NCI-H510A (cell line): Measurements from ENCODE around the gene EPDR1.

Experiments used
- DNase-seq: peaks from one replicate; lab custom pipeline; 2025; lab: John Stamatoyannopoulos, UW

Gene EPDR1

DNA sequence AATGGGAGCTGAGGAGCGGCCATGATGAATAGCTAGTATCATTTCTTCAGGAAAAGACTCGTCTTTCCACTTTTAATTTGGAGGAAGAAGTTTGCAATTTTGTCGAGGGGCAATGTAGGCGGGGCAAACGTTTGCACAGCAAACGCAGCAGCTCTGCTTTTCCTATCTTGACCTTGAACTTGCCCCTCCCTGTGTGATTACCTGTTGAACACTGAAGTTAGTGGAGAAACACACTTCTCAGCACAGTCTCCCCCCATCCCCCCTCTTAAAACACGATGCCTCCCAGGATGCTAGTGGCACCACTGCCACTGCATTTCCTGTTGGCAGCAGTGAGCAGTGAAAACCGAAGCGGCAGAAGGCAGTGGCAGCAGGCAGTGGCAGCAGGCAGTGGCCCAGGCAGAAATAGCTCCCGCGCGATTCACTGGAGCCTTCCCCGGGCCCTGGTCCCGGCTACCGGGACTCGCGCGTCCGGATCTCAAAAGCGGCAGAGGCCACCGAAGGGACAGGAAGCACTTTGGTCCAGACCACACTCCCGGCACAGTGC, at the start of gene EPDR1:
Gene EPDR1, plus strand, starts transcription at position 336 of the 544 bp plus-strand sequence. CDS start 300 bp downstream, outside the sequence.
- DNase-seq, result peak; percentile 51

DNA sequence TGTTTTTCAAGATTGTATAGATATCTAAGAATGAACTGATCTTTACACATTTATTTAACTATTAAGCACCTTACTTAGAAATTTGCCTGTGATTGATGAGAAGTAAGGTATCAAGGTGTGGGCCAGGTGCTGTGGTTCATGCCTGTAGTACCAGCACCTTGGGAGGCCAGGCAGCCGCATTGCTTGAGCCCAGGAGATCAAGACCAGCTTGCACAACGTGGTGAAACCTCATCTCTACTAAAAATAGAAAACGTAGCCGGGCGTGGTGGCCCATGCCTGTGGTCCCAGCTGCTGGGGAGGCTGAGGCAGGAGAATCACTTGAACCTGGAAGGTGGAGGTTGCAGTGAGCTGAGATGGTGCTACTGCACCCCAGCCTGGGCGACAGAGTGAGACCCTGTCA, 38.4 kb upstream of the EPDR1 start:
- no peak for DNase-seq

DNA sequence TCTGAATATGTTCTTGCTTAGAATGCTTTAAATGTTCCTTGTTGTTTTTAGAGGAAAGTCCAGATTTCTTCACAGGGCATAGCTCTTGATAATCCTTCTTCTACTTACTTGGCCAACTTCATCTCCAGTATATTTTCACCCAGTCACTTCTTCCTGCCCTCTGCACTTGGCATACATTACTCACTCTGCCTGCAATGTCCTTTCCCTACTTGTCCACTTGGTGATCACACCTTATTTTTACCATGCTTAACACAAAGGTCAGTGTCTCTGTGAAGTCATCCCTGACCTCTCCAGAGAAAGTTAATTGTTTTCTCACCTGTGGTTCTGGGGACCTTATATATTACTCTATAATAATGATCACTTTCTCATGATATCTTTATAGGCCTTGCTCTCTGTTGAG, 27.1 kb upstream of the EPDR1 start:
- DNase-seq, result no peak

DNA sequence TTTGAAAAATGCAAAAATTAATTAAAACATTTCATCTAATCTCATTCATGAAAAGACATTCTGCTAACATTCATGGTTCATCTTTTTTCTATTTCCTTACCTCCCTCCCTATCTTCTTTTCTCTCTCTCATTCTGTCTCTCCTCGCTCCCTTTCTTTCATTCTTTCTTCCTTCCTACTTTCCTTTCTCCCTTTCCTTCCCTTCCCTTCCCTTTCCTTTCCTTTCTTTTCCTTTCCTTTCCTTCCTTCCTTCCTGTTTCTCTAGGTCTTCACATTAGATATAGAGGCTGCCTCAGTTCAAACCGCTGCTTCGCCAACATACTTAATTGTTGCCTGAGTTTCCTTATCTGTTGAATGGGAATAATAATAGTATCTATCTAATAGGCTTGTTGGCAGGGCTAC, 25.8 kb upstream of the EPDR1 start:
- DNase-seq, result no peak

DNA sequence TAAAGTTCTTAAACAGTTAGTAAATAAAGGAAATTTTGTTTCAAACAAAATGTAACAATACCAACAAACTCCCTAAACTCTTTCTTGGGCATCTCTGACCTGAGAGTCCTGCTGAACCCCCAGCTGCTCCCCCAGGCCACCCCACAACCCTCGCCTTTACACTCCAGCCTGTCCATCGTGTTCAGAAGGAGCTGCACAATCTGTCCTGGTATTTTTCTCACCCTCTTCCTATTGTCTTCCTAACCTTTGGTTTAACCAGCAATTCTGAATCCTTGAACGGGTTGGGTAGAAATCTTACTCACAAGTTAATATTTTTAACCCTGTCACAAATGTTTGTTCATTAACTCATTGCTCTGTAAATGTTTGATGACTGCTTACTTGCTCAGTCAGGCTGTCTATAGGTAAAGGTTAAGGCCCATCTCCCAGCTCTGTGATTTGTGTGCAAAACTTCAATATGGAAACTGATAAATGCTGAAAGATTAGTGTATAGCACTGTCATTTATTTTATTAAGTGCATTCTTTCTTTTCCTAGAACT, 20.7 kb upstream of the EPDR1 start:
- DNase-seq, result no peak

DNA sequence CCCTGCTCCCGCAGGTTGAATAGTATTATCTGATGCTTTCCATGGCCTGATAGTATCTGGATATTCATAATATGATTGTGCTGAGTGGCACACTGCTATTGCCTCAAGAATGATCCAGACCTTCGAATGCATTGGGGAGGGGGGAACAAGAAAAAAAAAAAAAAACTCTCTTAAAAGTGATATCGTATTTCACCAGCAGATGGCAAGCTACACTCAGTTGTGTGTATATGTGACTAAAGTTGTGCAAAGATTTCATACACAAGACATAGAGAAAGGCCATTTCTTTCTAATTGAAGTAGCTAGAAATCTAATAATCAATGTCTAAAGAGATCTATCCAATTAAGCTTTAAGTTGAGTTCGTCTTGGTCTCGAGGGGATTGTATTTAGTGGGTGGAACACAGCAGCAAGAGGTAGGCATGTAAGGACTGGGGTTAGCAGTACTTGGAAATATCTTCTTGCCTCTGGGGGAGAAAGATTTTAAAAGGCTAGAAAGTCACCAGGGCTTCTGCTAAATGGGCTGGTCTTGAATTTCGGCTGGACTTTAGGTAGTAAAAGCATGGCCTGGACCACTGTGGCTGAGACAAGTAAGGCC, 19.1 kb upstream of the EPDR1 start:
- DNase-seq, result no peak

DNA sequence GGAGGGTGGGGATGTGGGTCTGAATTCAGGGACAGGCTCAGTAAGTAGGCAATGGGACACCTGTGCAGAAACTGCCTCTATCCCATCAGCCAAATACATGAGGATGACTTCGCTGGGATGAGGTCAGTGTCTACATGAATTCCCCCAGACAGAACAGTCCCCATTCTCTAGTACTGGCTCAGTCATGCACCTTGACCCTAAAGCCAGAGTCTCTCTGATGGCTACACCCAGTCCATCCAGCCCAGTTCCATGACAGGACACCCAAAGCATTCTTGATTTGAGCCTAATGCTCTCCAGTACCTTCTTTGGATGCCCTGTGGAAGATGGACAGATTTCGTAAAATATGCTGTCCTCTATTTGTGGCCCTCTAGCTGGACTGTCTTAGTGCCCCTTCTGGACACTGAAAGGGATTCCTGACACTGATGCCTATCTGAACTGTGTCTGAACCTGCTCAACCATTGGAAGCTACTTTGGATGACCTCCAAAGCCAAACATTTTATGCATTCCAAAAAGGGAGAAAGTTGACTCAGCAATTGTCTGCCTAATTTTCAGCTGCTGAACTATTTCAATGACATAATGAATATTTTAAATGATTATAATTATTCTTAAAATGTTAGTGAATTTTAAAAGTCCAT, 18.4 kb upstream of the EPDR1 start:
- DNase-seq, result no peak

DNA sequence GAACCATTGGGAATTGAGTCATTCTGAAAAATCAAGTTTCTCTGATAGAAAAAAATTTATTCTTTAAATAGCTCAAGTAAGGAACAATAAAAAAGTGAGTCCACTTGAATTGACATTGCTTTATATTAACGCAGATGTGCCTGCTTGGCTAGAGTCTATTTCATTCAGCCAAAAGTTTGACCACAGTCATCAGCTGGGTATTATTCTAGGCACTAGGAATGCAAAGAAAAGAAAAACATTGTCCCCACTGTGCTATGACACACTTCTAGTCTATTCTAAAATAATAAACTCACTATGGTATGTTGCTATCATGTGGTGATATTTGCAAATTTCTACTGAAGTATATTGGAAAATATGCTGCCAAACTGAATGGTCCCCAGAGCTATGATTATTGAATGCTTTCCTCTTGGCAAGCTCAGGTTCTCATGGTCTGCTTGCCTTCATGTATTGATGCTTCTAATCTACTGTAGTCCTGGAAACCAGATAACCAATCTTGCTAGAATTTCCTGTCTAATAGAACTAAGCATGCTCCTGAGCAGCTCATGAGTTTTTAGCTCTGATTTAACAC, 12.1 kb upstream of the EPDR1 start:
- DNase-seq, result no peak

DNA sequence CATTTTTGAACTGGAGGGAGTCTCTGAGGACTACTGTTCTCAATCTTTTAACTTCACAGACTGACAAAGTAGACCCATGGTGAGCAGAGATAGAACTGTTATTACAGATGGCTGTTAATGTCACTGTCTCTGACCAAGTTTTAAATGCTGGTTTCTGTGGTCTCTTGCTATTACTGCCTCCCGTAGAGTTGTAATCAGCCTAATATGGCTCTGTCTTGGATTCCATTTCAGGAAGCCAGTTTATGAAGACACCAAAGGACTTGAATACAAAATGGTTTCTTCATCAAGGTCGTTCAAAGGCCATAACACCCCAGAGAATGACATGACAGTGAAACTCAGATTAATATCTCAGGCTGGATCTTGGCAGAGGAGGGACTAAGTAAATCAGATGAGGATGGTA, 7.7 kb upstream of the EPDR1 start:
- no peak for DNase-seq

DNA sequence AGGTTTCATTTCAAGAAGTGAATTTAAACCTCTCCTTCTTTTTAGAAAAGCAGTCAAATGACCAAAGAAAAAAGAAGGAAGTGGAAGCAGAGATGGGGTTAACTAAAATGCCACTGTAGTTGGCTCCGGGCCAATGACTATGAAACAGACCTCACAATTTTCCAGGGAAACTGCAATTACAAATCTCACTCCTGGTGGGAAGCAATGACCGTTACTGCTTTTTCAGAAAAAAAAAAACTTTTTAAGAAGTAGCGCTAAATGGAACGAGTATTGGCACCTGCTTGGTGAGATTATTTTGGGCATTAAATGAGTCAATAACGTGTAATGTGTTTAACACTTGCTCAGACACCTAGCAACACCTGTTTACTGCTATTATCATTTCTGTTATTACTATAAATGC, 5.0 kb upstream of the EPDR1 start:
- DNase-seq, result no peak

DNA sequence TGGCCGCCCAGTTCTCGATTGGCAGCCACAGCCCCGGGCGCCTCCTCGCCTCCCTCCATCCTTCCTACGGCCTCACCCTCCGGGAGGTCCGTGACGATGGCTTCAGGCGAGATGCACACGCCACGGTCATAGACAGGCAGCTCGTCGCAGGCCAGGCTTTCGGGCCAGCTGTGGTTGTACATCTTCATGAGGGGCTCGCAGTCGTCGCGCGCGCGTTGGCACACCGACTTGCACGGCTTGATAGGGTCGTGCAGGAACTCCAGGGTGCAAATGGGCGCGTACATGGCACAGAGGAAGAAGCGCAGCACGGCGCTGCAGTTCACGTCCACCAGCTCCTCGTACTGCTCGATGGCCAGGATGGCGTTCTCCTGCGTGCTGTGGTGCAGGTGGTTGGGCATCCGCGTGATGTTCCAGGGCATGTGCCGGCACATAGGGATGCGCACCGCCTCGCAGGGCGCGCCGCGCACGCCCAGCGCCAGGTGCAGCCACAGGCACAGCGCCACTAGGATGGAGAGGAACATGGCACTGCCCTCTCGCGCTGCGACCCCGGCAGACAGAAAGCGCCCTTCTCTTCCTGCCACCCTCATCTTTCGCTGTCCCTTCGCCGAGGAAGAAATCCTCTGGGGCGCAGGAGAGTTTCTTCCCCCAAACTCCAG, 4.3 kb upstream of the EPDR1 start:
- no peak for DNase-seq

DNA sequence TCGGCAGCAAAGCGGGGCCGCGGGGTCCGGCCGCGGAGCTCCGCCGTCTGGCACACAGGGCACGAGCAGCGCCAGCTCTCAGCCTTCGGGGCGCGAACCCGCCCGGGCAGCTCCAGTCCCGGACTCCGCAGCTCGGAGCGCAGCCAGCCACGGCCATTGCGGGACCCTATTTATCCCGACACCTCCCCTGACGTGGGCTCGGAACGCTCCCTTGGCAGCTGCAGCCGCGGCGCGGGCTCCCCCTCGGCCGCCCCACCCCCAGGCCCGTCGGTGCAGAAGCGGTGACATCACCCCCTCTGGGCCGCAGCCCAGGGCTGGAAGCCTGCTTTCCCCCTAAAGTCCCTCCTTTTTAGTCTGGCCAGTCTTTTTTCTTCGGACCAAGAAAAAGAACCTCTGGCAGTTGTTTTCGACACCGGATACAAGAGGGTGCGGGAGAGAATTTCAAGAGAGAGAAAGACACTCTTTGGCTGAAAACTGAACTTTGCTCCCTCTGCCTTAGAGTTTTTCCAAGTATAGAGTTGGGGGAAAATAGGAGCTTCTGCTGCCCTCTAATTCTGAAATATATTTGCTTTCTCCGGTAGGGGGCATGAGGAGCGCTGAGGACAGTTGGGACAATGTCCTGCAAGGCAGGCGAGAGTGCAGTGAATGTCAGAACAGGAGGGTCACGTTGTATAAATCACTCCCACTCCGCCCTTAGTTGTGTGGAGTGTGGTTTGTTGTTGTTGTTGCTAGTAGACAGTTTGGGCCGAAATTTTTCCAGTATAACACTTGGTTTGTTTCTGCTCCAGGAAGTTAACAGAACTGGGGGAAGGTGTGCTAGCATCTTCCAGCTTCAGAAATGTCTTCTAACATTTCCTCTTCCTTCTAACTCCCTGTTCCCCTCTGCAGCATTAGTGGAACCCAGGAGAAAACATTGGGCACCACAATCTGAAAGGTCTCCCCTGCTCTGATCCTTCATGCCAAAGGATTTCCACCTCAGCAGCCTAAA, 3.5 kb upstream of the EPDR1 start, which contains the start of gene SFRP4:
Gene SFRP4, minus strand, starts transcription at position 145 of the 988 bp plus-strand sequence. CDS start 280 bp downstream, outside the sequence.
- DNase-seq, result peak; percentile 9

DNA sequence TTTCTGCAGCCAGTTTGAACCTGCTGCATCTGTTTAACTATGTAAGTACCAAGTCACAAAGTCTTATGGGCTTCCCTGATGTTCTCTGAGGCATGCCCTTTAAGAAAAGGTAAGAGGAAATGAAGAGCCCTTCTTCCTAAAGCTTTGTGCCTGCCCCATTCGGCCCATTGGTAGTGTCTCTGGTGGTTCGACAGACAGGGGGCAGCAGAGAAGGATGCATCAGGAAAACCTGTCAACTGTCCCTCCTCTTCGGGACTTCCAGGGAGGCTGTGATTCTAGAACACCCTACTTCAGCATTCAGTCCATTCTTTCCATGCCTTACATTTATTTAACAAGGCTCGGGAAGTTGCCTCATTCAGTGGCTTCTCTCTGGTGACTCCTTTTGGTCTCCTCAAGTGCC, 1.9 kb upstream of the EPDR1 start:
- no peak for DNase-seq

DNA sequence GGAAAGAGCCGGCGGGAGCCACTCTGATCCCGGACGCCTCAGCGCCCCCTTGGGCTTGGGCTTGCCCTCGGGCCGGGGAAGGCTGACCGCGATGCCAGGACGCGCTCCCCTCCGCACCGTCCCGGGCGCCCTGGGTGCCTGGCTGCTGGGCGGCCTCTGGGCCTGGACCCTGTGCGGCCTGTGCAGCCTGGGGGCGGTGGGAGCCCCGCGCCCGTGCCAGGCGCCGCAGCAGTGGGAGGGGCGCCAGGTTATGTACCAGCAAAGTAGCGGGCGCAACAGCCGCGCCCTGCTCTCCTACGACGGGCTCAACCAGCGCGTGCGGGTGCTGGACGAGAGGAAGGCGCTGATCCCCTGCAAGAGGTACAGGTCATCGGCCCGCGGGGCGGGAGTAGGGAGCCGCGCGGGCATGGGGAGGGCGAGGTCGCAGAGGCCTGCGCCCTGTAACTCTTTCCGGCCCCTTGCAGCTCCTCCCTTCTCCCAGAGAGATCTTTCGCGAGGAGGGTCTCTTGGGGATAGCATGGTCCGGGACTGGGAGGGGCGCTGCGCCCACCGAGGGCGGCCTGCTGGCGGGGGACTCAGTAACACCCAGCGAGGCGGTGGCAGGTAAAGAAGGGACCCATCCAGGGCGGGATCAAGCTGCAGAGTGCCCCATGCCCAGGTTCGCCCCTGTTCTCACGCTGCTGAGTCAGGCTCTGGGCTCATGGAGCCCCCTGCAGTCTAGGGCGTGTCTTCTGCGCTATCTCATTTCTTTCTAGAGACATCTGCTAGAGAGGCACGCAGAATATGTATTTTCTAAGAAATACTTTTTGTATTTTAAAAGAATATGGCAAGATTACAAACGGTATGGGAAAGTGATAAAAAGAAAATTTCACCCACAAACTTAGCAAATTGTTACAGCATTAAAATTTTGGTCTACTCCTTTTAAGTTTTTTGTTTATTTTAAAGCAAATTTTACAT, 687 bp downstream of the EPDR1 start:
- DNase-seq, result peak; percentile 49

DNA sequence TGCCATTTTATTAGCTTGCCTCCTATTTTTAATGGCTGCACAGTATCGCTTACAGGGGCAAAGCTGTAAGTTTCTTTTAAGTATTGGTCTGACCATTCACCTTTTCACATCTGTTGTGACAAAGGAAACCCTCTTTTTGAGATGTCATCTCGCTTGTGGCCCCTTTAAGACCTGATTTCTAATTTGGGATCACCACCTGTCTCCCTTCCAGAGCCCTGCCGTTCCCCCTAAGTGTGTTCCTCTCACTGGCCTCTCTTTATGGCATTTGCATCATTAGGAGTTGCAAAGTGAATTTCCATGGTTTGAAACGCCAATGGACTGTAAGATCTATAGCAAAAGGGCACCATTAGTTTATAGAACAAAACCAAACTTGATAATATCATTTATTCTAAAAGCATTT, 1.4 kb downstream of the EPDR1 start:
- DNase-seq, result no peak

DNA sequence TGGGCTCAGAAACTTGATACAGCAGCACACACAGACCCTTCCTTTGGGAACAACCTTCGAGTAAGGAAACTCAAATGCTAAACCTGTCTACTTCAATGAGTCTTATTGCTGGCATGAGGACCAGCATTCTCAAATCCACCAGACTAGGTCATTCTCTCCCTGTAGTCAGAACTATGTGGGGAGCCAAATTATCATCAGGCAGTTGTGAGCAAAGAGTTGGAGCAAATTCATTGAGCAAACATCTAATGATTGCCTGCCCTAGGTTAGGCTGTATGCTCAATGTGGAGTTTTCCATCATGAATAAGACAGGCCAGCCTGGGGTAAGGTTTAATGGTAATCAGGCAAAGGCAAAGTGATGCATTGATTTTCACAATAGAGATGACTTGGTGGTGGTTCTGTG, 3.6 kb downstream of the EPDR1 start:
- DNase-seq, result no peak

DNA sequence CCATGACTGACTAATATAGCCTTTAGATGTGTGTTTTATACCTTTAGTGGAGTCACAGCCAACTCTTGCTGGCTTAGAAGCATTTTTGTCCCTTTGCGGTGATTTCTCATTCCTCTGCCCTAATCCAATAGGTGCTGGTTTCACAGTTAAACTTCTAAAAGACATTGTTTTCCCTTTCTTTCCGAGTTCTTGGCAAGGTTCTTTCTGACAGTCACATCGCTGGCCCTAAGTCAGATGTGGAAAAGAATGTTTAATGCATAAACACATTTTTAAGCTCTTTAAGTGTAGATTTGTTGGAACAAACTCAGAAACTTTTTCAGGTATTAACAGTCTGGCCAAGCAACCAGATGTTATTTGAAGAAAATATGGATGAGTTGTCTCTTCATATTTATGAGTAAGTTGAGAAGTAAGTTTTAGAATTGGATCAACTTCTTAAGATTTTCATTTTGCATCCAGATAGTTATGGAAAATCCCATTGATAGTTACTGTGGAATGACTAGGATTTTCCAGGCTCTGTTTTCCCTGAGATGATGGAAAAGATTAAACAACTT, 4.1 kb downstream of the EPDR1 start:
- no peak for DNase-seq

DNA sequence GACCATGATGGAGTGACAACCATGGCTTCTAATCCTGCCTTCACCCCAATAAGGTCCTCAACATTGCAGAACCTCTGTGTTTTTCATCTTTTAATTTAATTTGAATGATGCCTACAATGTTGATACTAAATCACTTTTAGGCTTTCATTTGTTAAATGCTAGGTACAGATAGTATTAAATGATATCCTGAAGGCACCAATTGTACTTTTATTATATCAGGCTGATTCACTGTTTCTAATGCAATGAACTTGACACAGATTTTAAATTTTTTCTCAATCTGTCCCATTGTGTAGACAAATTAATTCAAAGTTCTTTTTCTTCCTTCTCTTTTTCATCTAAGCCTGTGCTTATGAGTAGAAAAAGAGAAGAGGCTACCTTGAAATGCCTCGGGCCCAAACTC, 5.2 kb downstream of the EPDR1 start:
- DNase-seq, result no peak

DNA sequence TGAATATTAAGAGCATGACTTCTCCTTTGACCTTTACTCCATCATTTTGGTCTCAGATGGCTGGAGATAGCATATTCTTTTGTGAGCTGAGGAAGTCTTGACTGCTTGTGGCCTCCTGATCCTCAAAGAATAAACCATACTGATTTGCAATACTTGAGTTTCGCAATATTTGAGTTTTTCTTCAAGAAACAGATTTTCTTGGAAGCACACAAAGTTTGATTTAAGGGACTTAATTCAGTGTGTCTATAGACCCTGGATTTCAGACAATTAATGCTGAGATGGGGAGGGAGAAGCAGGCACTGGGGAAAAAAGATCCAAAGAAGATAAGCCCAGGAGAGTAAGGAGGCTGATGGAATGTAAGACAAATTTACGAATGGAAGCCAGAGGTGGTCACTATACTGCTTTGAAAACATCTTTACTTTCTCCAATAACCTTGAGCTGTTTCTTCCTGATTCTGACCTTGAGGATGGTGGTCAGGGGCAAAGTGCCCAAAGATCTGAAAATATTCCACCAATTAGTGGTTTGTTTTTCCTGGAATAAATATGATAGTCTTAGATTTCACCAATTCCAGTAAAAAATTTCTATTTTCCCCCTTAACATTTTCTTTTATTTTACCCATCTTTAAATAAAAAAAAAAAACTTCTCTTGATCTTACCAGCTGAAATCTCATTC, 7.5 kb downstream of the EPDR1 start:
- no peak for DNase-seq
